ENCODE data around the gene SIGLEC9. TPM values are rescaled to one million over a fixed set of nuclear protein-coding genes. Genes with fewer than 3 reads are reported as not detected.

The SIGLEC9 gene
- total and polyA plus RNA-seq, 10 of the 15 experiments (the other 5 are each of a cell fraction or from before 2014, with no cell fraction given), result 0.10 TPM; not detected in 9

DNA sequence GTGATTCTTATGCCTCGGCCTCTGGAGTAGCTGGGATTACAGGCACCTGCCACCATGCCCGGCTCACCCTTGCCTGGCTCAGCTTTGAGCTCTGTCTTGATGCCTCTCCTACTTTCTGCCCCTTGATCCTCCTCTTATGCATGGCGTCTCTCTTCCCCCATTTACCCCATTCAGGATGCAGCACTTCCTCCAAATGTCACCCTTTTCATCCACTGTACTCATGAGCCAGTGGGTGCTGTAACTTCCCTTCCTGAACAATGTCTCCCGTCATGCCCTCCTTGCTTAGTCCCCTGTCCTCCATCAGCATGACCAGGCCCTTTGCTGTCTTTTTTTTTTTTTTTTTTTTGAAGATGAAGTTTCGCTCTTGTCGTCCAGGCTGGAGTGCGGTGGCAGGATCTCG lies 3.4 kb upstream of the SIGLEC9 start:
- no peak for DNase-seq (ENCODE audit: low read depth, low spot score)
- RAD21 ChIA-PET (ENCODE audit: unreplicated experiment), result no interaction called here
- no peak for FAIRE-seq

More for the DNA sequence above, 3.4 kb upstream of the SIGLEC9 start:
- intact Hi-C loops (cut with micrococcal nuclease; ENCODE audit: unreplicated experiment), result no loop called here
- no peak for ATAC-seq
- no peak overlapping the region for H3K4me3 ChIP-seq
- in situ Hi-C loops (cut with MboI), result no loop called here
- ChIA-PET POLR2A (no interaction called here), SMC1A (ENCODE audit: uncharacterized antibody, unreplicated experiment) (no interaction called here), CTCF (no interaction called here)
- H4K20me1 ChIP-seq (ENCODE audit: control insufficient read depth, insufficient read depth), result no peaks in the 10 kb centered on the region
- H3K27me3 ChIP-seq (replicated peaks in 1 of 2; ENCODE audit: control insufficient read depth in 2 of 2, insufficient read depth in 2 of 2, low read length in 1 of 2), result peaks cover 0 to 3% of the 10 kb centered on the region in 2 experiments; a peak in 2 of 4 replicates
- no TSS peak for BruUV-seq (replicated peaks)
- H3K9me3 ChIP-seq (replicated peaks; ENCODE audit: control insufficient read depth, insufficient read depth, low read length), result no peaks in the 10 kb centered on the region
- no peak overlapping the region for H3K9ac ChIP-seq (ENCODE audit: control insufficient read depth, insufficient read depth, low read length)
- no peak overlapping the region for H3K27ac ChIP-seq (ENCODE audit: control insufficient read depth, insufficient read depth)
- no peaks in the 10 kb centered on the region for H3K79me2 ChIP-seq (ENCODE audit: control insufficient read depth, insufficient read depth, low read length)
- no peaks in the 10 kb centered on the region; the same call in 1 of the 2 replicates for H3K4me1 ChIP-seq (ENCODE audit: control insufficient read depth, insufficient read depth, low read length)
- no peak overlapping the region for H3K4me2 ChIP-seq (ENCODE audit: control insufficient read depth, insufficient read depth)
- no peak overlapping the region for H2AFZ ChIP-seq (ENCODE audit: control insufficient read depth, low read depth, low read length)
- no peak for TF ChIP-seq POLR2AphosphoS2 (IDR thresholded peaks at IDR 0.05; ENCODE audit: low read depth, low read length)
- TF ChIP-seq SIX5 (IDR thresholded peaks at IDR 0.05; ENCODE audit: low read depth, low read length, severe bottlenecking), result no peak
- no peak for TF ChIP-seq EED (IDR thresholded peaks at IDR 0.05; ENCODE audit: low read depth)
- TF ChIP-seq CUX1 (IDR thresholded peaks at IDR 0.05; ENCODE audit: insufficient replicate concordance, low read depth, low read length), result no peak
- no peak for TF ChIP-seq POLR2A (IDR thresholded peaks at IDR 0.05; ENCODE audit: low read depth, low read length)
- no peak for TF ChIP-seq MTA2 (IDR thresholded peaks at IDR 0.05; ENCODE audit: low read depth)
- TF ChIP-seq SMARCA5 (IDR thresholded peaks at IDR 0.05), result no peak
- TF ChIP-seq ZBED1 (IDR thresholded peaks at IDR 0.05; ENCODE audit: borderline replicate concordance), result no peak
- TF ChIP-seq ZNF207 (IDR thresholded peaks at IDR 0.05; ENCODE audit: borderline replicate concordance), result no peak
- no peak for TF ChIP-seq MTA3 (IDR thresholded peaks at IDR 0.05; ENCODE audit: borderline replicate concordance, low read length)
- no peak for TF ChIP-seq RFX5 (IDR thresholded peaks at IDR 0.05; ENCODE audit: low read depth, low read length)
- TF ChIP-seq PML (IDR thresholded peaks at IDR 0.05; ENCODE audit: low read length), result no peak
- WGBS (ENCODE audit: insufficient coverage, insufficient replicate concordance, low lambda C conversion rate, missing lambda C conversion rate), result 51% methylated on average over 4 of the region's 8 CpGs
- H3K36me3 ChIP-seq (ENCODE audit: control insufficient read depth in 2 of 2, insufficient read depth in 2 of 2, low read length in 1 of 2), result no peaks in the 10 kb centered on the region
